ENCODE results near the gene NAGPA. TPM values are rescaled to one million over a fixed set of nuclear protein-coding genes. Genes with fewer than 3 reads are reported as not detected.

The NAGPA gene
- total RNA-seq, 1 donor from 2014 or later: 14.3 TPM

DNA sequence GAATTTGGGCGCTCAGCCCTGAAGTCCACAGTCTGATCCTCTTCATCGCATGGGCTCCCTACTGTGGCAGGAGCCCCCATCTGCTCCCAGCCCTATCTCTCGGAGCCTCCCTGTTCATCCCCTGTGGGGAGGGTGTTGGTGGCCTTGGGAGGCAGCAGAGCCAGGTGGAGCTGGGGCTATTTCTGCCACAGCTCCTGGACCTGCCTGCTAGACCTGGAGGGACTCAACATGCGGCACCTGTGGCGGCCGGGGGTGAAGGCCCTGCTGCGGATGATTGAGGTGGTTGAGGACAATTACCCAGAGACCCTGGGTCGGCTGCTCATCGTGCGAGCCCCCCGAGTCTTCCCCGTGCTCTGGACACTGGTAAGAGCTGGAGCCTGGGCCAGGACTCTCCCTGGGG lies 30.5 kb downstream of the NAGPA start:
- DNase-seq (ENCODE audit: low read depth in 2 of 2): no peak

DNA sequence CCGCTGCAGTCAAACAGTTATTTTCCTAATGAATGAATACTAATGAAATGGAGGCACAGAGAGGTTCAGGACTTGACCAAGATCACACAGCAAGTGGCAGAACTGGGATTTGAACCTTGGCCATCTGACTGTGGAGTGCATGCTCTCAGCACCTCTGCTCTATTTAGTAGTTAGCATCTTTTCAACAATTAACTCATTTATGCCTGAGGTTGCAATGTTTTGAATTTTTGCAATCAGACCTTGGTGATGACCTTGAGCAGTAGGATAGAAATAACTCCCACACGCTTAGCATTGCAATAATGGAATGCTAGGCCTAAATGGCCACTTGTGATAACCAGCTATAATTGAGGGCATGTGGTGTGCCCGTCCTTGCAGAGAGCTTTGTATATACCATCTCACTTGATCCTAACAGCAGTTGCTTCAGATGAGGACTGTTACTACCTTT lies 31.0 kb downstream of the NAGPA start:
- no peak for DNase-seq (ENCODE audit: low read depth in 2 of 2)

DNA sequence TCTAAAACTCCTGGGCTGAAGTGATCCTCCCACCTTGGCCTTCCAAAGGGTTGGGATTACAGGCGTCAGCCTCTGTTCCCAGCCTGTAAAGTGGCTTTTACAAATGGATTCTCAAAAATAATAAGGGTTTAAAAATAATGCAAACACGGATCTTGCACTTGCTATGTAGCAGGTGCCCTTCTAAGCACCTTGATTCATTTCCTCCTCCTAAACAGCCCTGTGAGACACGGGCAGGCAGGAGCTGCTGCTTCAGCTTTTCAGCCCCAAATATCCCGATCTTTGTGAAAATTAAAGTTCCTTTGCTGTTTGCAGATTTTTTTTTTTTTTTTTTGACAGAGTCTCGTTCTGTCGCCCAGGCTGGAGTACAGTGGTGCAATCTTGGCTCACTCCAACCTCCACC lies 31.7 kb downstream of the NAGPA start:
- no peak for DNase-seq (ENCODE audit: low read depth in 2 of 2)

DNA sequence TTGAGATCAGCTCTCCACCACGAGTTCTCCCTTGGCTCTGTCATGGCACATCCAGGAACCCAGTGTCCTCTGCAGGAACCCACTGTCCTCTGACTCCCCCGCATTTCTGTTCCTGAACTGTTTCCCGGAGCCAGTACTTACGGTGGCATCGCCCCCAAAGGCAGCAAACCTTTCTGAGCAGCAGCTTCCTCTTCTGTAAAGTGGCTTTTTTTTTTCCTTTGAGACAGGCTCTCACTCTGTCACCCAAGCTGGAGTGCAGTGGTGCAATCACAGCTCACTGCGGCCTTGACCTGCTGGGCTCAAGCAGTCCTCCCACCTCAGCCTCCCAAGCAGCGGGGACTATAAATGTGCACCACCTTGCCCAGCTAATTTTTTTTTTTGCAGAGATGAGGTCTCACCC lies 32.2 kb downstream of the NAGPA start:
- DNase-seq (ENCODE audit: low read depth in 2 of 2): no peak

DNA sequence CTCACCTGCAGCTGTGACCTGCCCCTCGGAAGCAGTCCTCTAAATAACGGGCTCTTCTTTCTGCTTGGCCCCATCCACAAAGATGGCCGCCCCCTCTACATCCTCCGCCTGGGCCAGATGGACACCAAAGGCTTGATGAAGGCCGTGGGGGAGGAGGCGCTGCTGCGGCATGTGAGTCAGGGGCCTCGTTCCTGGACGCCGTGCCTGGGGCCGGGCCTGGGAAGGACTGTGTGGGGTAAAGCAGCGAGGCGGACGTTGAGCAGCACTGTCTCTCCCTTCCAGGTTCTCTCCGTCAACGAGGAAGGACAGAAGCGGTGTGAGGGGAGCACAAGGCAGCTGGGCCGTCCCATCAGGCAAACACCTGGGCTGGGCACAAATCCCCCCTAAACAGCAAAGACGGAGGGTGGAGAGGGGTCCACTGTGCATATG lies 33.1 kb downstream of the NAGPA start:
- DNase-seq (ENCODE audit: low read depth in 2 of 2): no peak

DNA sequence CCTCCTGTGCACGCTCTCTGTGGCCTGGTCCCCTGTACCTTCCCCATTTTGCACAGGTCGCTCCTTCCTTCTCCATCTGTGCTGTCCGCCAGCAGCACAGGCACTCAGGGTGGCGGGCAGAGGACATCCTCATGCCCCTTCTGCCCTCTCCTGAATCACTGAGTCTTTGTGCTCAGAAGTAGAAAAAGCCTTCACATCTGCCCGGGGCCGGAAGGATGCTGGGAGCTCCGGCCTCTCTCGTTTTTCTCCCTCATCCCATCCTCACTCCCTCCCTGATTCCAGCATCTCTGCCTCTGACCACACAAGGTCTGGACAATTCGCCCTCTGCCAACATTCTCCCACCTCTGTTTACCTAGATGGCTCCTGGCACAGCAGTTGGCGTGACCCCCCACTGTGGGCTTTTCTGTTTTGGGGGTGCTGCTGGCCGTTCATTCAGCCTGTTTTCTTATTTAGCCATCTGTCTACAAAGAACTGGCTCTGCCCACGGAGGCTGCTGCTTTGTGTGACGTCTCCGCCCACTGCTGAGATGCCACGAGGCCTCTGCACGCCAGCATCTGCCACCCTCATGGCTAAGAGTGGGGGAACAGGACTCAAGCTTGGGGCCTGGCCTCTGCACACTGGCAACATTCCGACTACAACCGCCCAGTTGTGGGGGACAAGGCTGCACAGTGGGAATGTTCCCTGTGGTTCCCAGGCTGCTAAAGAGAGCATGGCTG lies 38.9 kb downstream of the NAGPA start:
- DNase-seq (ENCODE audit: low read depth in 2 of 2): no peak

DNA sequence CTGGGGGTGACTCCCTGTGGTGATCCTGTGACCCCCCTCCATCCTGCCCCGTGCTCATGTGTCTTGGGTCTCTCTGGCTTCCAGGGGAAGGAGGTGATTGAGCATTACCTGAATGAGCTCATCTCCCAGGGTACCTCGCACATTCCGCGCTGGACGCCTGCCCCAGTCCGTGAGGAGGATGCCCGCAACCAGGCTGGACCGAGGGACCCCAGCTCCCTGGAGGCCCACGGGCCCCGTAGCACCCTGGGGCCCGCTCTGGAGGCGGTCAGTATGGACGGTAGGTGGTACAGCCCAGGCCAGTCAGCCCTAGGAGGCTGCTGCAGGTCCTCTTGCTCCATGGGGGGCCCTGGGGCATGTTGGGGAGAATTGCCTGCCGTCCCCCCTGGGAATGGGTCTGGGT lies 42.0 kb downstream of the NAGPA start:
- no peak for DNase-seq (ENCODE audit: low read depth in 2 of 2)

DNA sequence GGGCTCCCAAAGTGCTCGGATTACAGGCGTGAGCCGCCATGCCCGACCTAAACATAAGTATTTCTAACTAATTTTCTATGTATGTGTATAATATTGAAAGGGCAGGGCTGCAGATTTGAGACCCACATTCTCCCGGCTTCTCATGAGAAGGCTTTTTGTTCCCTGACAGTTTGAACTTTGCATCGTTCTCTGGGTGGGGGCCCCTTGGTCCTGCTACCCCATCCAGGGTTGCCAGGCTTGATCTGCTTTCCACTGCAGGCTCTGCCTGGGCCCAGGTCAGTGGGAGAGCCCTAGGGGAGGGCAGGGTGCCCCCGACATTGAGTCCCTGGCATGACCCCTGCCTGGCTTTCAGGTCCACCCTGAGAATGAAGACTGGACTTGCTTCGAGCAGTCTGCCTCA lies 43.3 kb downstream of the NAGPA start:
- DNase-seq (ENCODE audit: low read depth in 2 of 2): no peak

DNA sequence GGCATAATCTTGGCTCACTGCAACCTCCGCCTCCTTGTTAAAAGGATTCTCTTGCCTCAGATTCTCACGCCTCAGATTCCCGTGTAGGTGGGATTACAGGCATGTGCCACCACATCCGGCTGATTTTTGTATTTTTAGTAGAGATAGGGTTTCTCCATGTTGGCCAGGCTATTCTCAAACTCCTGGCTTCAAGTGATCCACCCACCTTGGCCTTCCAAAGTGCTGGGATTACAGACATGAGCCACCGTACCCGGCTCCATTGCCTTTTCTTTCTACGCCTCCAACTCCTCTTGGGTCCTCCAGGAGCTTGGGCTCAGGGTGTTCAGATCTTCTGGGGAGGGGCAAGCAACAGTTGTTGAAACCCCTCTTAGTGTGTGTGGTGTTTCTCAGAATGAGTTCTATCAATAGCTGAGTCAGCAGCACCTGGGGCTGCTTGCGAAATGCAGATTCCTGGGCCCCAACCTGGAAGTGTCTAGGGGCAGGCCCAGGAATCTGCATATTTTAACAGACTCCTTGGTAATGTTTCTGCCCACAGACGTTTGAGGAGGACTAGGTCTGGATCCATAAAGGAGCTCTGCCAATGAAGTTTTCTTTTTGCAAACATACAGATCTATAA lies 44.2 kb downstream of the NAGPA start:
- DNase-seq (ENCODE audit: low read depth in 2 of 2): no peak

DNA sequence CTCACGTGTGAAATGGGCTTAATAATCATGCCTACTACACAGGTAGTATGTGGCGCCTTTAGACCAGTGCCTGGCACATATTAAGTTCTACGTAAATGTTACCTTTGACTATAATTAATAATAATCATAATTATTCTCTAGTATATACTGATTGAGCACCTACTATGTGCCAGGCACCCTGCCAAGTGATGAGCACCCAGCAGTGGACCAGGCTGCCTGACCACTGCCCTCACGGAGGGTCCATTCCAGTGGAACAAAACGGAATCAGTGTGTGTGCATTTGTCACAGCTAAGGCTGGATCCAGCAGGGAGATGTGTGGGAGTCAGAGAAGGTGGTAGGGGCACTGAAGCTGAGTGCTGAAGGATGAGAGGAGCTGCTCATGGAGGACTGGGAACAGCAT lies 45.1 kb downstream of the NAGPA start:
- DNase-seq (ENCODE audit: low read depth in 2 of 2): no peak

DNA sequence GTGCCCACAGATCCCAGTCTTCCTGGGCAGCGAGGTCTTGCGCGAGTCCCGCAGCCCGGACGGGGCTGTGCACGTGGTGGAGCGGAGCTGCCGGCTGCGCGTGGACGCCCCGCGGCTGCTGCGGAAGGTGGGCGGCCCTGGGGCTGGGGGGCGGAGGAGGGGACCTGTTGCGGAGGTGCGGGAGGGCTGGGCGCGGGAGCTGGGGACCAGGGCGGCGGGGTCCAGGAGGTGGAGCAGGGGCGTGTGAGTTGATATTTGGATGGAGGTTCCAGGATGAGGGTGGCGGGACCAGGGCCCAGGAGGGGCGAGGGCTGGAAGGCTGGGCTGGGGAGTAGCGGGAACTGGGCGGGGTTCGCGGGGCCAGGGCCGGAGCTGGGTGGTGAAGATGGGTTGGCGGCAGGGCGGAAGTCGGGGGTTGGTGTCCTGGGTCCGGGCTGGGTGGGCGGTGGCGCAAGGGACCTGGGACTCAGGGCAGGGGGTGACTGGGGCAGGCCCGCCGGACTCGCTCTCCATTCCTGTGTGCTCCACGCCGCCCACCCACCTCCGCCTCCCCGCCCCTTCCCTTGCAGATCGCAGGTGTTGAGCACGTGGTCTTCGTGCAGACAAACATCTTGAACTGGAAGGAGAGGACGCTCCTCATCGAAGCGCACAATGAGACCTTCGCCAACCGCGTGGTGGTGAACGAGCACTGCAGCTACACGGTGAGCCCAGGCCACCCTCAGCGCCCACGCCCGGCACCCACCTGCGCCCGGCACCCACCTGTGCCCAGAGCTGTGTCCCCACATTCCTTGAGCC lies 46.0 kb downstream of the NAGPA start:
- no peak for DNase-seq (ENCODE audit: low read depth in 2 of 2)

DNA sequence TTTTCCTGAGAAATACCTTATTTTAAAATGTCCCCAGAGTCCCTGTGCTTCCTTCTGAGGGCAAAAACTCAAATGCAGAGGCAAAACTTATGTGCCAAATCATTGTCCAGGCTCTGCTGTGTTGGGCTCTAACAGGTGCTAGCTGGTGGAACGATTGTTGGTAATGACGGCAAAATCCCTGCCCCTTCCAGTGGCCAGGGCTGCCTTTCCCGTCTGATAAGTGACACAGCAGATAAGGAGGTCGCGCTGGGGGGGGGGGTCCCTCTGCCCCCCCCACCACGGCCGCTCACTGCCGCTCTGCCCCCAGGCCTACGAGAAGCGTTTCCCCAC lies 46.5 kb downstream of the NAGPA start:
- no peak for DNase-seq (ENCODE audit: low read depth in 2 of 2)

DNA sequence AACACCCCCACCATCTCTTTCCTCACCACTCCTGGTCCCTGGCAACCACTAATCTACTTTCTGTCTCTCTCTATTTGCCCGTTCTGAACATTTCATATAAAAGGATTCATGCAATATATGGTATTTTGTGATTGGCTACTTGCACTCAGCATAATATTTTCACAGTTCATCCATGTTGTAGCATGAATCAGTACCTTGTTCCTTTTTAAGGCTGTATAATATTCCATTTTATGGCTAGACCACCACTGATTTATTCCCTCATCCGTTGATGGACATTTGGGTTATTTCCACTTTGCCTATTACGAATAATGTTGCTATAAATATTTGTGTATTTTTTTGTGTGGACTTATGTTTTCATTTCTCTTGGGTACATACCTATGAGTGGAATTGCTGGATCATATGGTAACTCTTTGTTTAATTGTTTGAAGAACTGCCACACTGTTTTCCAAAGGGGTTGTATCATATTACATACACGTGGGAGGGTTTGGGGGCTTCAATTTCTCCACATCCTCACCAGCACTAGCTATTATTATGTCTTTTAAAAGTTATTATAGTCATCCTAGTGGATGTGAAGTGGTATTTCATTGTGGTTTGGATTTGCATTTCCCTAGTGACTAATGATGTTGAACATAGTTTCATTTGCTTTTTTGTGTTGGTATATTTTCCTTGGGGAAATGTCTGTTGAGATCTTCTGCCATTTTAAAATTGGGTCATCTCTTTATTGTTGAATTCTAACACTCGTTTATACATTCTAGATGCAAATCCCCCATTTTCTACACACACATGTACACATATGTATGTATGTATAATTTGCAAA lies 49.4 kb downstream of the NAGPA start:
- DNase-seq (ENCODE audit: low read depth in 2 of 2): no peak

DNA sequence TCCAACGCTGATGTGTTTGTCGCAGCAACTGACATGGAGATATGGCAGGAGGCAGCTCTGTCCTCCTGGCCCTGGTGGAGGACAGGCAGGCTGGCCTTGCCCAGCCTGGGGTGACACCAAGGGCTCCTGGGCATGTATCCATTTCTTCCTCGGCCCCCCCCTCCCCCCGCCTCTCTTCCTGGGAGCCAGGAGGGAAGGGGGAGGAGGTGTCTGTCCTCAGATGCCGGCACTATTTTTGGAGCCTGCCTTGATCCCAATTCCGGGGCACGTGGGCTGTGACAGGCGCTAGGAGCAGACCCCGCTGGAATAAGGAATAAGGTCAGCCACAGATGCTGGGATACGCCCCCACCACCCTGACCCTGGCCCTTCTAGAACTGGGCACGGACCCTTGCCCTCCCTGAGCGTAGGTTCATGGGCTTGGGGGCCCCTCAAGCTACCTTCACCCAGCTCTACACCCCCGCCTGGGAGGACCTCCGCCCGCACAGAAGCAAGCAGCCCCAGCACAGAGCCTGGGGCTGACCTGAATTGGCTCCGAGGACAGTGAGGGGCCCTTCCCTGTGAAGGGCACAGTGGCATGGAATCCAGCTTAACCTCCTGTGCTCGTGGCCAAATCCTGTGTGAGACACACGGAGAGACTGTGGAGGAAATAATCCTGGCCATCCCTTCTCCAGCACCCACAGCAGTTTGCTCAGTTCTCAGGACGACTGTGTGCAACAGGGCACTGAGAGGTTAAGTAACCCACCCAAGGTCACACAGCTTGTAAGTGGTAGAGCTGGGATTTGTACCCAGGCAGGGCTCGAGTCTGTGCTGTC lies 51.5 kb downstream of the NAGPA start:
- DNase-seq (ENCODE audit: low read depth in 2 of 2): no peak

DNA sequence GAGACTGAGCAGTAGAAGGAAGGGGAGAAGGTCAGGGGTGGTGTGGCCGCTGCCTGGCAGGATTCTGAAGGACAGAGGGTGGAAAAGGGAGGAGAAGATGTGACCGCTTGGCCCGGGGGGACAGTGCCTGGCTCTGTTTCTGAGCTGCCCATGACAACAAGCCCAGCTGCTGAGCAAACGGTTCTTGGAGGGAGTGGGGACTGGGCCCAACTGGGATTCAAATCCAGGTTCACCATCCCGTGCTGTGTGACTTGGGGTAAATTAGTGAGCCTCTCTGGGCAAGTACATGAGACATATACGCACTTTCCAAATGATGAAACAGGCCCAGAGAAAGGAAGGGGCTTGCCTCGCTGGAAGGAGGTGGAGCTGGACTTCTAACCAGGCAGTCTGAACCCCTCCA lies 52.3 kb downstream of the NAGPA start:
- no peak for DNase-seq (ENCODE audit: low read depth in 2 of 2)

DNA sequence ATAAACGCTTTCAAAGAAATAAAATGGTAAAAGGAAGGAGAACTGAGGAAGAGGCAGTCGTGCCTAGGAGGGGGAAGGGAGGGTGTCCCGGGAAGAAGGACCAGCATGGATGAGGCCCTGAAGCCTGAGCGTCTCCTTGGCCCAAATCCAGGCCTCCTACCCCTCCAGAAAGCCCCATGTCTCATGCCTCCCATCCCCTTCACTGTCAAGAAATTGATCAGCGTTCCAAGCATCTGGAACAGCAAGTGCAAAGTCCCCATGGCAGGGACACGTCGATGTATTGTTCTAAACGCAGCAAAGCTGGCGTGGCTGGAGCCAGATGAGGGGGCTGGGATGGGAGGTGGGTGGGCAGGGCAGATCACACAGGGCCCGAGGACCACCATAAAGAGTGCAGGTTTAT lies 53.0 kb downstream of the NAGPA start:
- no peak for DNase-seq (ENCODE audit: low read depth in 2 of 2)

DNA sequence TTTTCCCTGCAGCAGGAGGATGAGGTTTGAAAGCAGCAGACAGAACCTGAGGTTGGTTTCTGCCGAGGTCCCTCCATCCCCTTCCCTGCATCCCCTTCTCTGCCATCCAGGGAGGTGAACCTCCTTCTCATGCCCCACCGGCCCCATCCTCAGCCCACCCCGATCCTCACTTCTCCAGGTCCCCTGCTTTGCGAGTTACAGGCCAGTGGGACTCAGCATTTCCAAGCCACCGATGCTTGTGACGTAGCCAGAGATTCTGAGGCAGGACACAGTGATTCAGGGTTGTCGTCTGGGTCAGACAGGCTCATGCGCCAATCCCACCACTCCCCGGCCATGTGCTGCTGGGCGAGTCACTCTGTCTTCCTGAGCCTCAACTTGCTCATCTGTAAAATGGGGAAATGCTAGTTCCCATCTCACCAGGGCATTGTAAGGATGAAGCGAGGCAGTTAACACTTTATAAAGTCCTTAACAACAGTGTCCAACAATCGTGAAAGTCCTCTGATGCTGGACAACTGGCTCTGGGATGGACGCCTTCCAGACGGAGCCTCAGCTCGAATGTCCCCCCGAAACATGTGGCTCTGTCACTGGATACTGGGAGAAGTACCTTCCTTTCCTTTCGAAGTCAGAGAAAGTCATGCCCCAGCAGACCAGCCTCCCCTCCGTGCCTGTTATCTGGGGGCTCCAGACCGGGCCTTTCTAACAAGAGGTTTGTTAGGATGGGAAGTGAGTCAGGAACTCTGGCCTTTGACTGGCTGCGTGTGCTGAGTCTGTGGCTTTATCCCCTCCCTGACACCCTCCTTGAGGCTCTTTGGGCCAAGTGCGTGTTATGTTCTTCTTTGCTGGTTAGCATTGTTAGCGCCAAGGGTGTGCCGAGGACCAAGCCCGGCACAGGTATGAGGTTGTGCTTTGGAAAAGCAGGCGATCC lies 53.7 kb downstream of the NAGPA start:
- no peak for DNase-seq (ENCODE audit: low read depth in 2 of 2)

DNA sequence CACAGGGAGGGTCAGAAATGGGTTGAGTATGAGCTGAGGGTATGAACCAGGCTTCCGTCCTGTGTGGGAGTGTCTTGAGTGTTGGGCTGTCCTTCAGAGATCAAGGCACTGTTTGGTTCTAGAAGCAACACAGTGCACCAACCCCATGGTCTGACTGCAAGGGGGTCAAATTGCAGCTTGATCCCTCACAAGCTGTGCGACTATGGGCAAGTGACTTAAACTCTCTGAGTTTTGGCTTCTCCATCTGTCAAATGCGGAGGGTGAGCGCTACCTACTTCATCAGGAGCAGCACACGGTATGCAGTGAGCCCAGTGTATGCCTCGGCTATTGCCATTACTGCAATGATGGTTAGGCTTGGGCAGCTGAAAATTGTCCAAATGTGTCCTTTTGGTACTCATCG lies 54.6 kb downstream of the NAGPA start:
- no peak for DNase-seq (ENCODE audit: low read depth in 2 of 2)

DNA sequence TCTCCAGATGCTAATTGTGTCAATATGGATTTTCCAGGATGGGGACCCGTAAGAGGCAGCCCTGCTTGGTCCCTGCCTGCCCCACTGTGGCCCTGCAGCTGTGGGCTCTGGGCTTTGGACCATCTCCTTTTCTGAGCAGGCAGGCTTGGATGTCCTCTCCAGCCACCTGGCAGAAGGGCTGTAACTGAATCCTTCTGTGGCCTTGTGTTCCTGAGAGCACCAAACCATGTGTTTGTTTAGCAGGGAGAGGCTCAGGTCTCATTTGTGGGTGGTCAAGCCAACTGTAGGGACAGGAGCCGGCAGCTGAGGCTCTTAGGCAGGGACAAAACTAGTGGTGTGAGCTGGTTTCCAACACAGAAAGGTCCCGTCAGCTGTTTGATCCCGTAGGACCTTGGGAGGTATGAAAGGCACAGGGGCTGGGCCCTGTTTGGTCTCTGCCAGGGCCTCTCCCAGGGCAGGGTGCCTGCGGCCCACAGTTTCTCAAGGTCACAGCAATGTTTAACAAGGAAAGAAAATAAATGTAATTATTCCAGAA lies 57.1 kb downstream of the NAGPA start:
- DNase-seq (ENCODE audit: low read depth in 2 of 2): no peak

DNA sequence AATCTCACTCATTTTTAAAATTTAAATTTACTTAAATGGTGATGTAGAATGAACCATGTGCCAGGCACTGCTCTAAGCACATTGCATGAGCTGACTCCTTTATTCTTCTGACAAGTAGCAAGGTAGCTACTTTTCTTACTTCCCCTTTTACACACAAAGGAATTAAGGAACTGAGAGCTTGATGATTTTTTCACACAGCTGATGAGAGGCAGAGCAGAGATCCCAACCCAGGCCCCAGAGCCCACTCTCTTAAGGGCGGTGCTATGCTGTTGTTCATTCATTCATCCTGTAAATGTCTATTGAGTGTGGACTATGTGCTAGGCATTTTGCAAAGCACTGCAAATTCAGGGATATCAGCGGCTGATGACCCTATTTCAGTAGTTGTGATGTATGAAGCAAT lies 57.7 kb downstream of the NAGPA start:
- DNase-seq (ENCODE audit: low read depth in 2 of 2): no peak

Measured in lung microvascular endothelial cell (primary cell).